GM23338 (cell line): Measurements from ENCODE around the gene FHDC1. TPM values are rescaled to one million over a fixed set of nuclear protein-coding genes. Genes with fewer than 3 reads are reported as not detected.

Experiments
- ATAC-seq: fragments of 200-7000 bp; cut with Tn5 transposase; 3 replicates; pipeline ENCODE4 v1.9.1; 2020
- DNase-seq: peaks from one replicate; pipeline ENCODE4 v3.0.0-alpha.2; 2015; ENCODE audit warnings: low spot score
- H2AFZ ChIP-seq: fragments of 200-600 bp; sonication (generic); 2 replicates; pipeline ENCODE4 v1.8.0; 2016; ENCODE audit warnings: antibody characterized with exemption, mild to moderate bottlenecking, moderate library complexity
- H3F3A ChIP-seq: fragments of 200-600 bp; sonication (generic); replicated peaks from 2 replicates; pipeline ENCODE4 v1.8.0; 2017; ENCODE audit warnings: antibody characterized with exemption, mixed run types, low read depth
- H3K27ac ChIP-seq: fragments of 200-600 bp; sonication (generic); 2 replicates; pipeline ENCODE4 v1.6.1; 2016; ENCODE audit warnings: low read depth
- H3K27me3 ChIP-seq: fragments of 200-600 bp; sonication (generic); 2 replicates; pipeline ENCODE4 v1.8.0; 2016; ENCODE audit warnings: mild to moderate bottlenecking, mixed run types, moderate library complexity; ENCODE audit not compliant: insufficient read depth
- H3K36me3 ChIP-seq: fragments of 200-600 bp; sonication (generic); 2 replicates; pipeline ENCODE4 v1.8.0; 2016; ENCODE audit warnings: mild to moderate bottlenecking; ENCODE audit not compliant: insufficient read depth
- H3K4me1 ChIP-seq: fragments of 200-600 bp; sonication (generic); 2 replicates; pipeline ENCODE4 v1.8.0; 2016; ENCODE audit warnings: mild to moderate bottlenecking, moderate library complexity; ENCODE audit not compliant: insufficient read depth
- H3K4me2 ChIP-seq: fragments of 200-600 bp; sonication (generic); 2 replicates; pipeline ENCODE4 v1.7.1; 2017; ENCODE audit warnings: mixed run types
- H3K4me3 ChIP-seq: fragments of 200-600 bp; sonication (generic); 2 replicates; pipeline ENCODE4 v1.6.1; 2016; ENCODE audit warnings: mixed run types
- H3K79me2 ChIP-seq: fragments of 200-600 bp; sonication (generic); replicated peaks from 2 replicates; pipeline ENCODE4 v1.8.0; 2017; ENCODE audit warnings: mild to moderate bottlenecking; ENCODE audit not compliant: insufficient read depth
- H3K9me2 ChIP-seq: fragments of 200-600 bp; sonication (generic); 2 replicates; pipeline ENCODE4 v1.8.0; 2017; ENCODE audit not compliant: insufficient read depth
- H4K20me1 ChIP-seq: fragments of 200-600 bp; sonication (generic); replicated peaks from 2 replicates; pipeline ENCODE4 v1.8.0; 2017; ENCODE audit warnings: mild to moderate bottlenecking; ENCODE audit not compliant: insufficient read depth
- H3K27ac Mint-ChIP-seq: 2 replicates; pipeline ENCODE4 v1.8.0; 2020; ENCODE audit warnings: inconsistent platforms, mild to moderate bottlenecking, moderate library complexity, mixed read lengths
- H3K27me3 Mint-ChIP-seq: 3 replicates; pipeline ENCODE4 v1.8.0; 2022; ENCODE audit warnings: low read depth, mild to moderate bottlenecking, moderate library complexity, mixed read lengths, inconsistent platforms; ENCODE audit not compliant: insufficient read depth, poor library complexity
- H3K36me3 Mint-ChIP-seq: 3 replicates; pipeline ENCODE4 v1.8.0; 2021; ENCODE audit warnings: low read depth, mild to moderate bottlenecking, inconsistent platforms, moderate library complexity, mixed read lengths
- H3K4me1 Mint-ChIP-seq: 3 replicates; pipeline ENCODE4 v1.8.0; 2020; ENCODE audit warnings: mild to moderate bottlenecking, inconsistent platforms, mixed read lengths
- H3K4me3 Mint-ChIP-seq: 3 replicates; pipeline ENCODE4 v1.8.0; 2021; ENCODE audit warnings: moderate library complexity, mild to moderate bottlenecking, inconsistent platforms, mixed read lengths
- H3K9me3 Mint-ChIP-seq: 3 replicates; pipeline ENCODE4 v1.8.0; 2020; ENCODE audit warnings: moderate library complexity, mild to moderate bottlenecking, inconsistent platforms, mixed read lengths
- CREB1 ChIP-seq: fragments of 250-450 bp; sonication (Bioruptor Pico); IDR thresholded peaks from 2 replicates; pipeline ENCODE4 v1.5.0; 2020; ENCODE audit warnings: low read depth, mild to moderate bottlenecking, moderate library complexity
- EZH2 ChIP-seq: fragments of 200-600 bp; sonication (generic); IDR thresholded peaks from one replicate; pipeline ENCODE4 v1.8.0; 2017; ENCODE audit warnings: antibody characterized with exemption, mild to moderate bottlenecking, low read depth; ENCODE audit not compliant: unreplicated experiment
- EZH2phosphoT487 ChIP-seq: fragments of 200-600 bp; sonication (generic); IDR thresholded peaks from one replicate; pipeline ENCODE4 v1.8.1; 2018; ENCODE audit warnings: antibody characterized with exemption; ENCODE audit not compliant: unreplicated experiment
- NANOG ChIP-seq: IDR thresholded peaks from 2 replicates; pipeline ENCODE4 v1.6.1; 2016; ENCODE audit warnings: antibody characterized with exemption, borderline replicate concordance
- POLR2AphosphoS5 ChIP-seq: IDR thresholded peaks from 2 replicates; pipeline ENCODE4 v1.6.1; 2016; ENCODE audit warnings: antibody characterized with exemption, low read depth
- ZNF331 ChIP-seq: fragments of 250-450 bp; sonication (Bioruptor Pico); IDR thresholded peaks from 2 replicates; pipeline ENCODE4 v1.5.0; 2020; ENCODE audit warnings: low read depth, mild to moderate bottlenecking, moderate library complexity
- polyA plus RNA-seq: library from polyadenylated mRNA; unstranded; fragments of >200 nt; fragmentation: Nextera tagmentation; extraction: Ambion mirVana; gene quantifications from 2 replicates; pipeline ENCODE4 v1.2.1, GENCODE V29; 2016
- total RNA-seq: library from RNA; depleted of rRNA; stranded (reverse); fragments of >200 nt; shearing (Covaris generic); gene quantifications from 2 replicates; pipeline ENCODE4 v1.2.3, GENCODE V29; 2014
- TF ChIP-seq, protein P1 (sequence below): fragments of 250-450 bp; sonication (Bioruptor Pico); IDR thresholded peaks from 2 replicates; pipeline ENCODE4 v1.5.0; 2020; ENCODE audit warnings: mild to moderate bottlenecking, moderate library complexity
- TF ChIP-seq, protein P2 (sequence below): IDR thresholded peaks from one replicate; pipeline ENCODE4 v1.6.1; 2018; ENCODE audit warnings: antibody characterized with exemption; ENCODE audit not compliant: unreplicated experiment
- TF ChIP-seq, protein P3 (sequence below): IDR thresholded peaks from 2 replicates; pipeline ENCODE4 v1.6.1; 2016; ENCODE audit warnings: antibody characterized with exemption

The FHDC1 gene
- total and polyA plus RNA-seq, 2 experiments from 2014 or later = 9.5 to 22.8 TPM

DNA sequence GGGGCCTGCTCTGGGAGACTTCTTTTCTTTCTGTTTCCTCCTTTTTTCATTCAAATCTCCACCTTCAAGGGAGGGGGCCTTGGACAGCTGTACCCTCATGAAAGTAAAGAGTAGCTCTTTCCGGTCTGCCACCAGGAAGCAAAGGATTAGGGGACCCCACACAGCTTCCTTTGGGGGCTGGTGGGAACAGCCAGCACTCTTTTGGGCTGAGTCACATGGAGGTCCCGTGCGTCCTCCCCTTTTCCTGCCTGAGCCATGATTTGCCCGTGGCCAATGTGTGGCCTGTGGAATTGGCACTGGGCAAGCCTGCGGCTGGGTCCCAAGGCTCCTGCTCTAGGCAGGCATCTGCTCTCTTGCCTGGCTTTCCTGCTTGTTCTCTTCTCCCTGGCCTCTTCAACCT, 65.5 kb downstream of the FHDC1 start (continued):
- TF ChIP-seq, protein P1, sequence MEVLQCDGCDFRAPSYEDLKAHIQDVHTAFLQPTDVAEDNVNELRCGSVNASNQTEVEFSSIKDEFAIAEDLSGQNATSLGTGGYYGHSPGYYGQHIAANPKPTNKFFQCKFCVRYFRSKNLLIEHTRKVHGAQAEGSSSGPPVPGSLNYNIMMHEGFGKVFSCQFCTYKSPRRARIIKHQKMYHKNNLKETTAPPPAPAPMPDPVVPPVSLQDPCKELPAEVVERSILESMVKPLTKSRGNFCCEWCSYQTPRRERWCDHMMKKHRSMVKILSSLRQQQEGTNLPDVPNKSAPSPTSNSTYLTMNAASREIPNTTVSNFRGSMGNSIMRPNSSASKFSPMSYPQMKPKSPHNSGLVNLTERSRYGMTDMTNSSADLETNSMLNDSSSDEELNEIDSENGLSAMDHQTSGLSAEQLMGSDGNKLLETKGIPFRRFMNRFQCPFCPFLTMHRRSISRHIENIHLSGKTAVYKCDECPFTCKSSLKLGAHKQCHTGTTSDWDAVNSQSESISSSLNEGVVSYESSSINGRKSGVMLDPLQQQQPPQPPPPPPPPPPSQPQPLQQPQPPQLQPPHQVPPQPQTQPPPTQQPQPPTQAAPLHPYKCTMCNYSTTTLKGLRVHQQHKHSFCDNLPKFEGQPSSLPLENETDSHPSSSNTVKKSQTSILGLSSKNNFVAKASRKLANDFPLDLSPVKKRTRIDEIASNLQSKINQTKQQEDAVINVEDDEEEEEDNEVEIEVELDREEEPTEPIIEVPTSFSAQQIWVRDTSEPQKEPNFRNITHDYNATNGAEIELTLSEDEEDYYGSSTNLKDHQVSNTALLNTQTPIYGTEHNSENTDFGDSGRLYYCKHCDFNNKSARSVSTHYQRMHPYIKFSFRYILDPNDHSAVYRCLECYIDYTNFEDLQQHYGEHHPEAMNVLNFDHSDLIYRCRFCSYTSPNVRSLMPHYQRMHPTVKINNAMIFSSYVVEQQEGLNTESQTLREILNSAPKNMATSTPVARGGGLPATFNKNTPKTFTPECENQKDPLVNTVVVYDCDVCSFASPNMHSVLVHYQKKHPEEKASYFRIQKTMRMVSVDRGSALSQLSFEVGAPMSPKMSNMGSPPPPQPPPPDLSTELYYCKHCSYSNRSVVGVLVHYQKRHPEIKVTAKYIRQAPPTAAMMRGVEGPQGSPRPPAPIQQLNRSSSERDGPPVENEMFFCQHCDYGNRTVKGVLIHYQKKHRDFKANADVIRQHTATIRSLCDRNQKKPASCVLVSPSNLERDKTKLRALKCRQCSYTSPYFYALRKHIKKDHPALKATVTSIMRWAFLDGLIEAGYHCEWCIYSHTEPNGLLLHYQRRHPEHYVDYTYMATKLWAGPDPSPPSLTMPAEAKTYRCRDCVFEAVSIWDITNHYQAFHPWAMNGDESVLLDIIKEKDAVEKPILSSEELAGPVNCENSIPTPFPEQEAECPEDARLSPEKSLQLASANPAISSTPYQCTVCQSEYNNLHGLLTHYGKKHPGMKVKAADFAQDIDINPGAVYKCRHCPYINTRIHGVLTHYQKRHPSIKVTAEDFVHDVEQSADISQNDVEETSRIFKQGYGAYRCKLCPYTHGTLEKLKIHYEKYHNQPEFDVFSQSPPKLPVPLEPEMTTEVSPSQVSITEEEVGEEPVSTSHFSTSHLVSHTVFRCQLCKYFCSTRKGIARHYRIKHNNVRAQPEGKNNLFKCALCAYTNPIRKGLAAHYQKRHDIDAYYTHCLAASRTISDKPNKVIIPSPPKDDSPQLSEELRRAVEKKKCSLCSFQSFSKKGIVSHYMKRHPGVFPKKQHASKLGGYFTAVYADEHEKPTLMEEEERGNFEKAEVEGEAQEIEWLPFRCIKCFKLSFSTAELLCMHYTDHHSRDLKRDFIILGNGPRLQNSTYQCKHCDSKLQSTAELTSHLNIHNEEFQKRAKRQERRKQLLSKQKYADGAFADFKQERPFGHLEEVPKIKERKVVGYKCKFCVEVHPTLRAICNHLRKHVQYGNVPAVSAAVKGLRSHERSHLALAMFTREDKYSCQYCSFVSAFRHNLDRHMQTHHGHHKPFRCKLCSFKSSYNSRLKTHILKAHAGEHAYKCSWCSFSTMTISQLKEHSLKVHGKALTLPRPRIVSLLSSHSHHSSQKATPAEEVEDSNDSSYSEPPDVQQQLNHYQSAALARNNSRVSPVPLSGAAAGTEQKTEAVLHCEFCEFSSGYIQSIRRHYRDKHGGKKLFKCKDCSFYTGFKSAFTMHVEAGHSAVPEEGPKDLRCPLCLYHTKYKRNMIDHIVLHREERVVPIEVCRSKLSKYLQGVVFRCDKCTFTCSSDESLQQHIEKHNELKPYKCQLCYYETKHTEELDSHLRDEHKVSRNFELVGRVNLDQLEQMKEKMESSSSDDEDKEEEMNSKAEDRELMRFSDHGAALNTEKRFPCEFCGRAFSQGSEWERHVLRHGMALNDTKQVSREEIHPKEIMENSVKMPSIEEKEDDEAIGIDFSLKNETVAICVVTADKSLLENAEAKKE (CRISPR knock-in tag) = no peak
- TF ChIP-seq EZH2phosphoT487 (no peak), NANOG (no peak)

DNA sequence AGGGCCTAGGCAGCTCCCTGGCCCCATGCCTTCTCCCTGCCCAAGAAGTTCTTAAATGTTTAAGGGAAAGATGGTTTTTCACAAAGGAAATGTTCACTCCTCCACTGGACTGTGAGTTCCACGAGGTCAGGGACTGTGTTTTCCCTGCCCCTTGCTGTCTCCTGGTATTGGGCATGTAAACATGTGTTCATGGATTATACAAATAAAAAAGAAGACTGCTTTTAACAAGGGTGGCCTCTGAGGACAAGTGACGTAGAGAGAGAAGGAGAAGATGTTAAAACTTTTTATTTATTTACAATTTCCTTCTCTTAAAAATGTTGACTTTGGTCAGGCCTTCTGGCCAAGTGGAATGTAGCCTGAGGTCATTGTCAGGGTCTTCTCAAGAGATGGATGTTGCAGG, 66.0 kb downstream of the FHDC1 start:
- Histone ChIP-seq H3K79me2 (no peaks in the 10 kb centered on the region), H3K4me3 (no peak overlapping the region), H3K4me1 (peaks cover 10% of the 10 kb centered on the region), H3K4me2 (no peak overlapping the region), H4K20me1 (no peaks in the 10 kb centered on the region), H3F3A (no peaks in the 10 kb centered on the region), H3K27me3 (no peaks in the 10 kb centered on the region), H3K27ac (no peak overlapping the region), H2AFZ (peak overlapping the region; percentile 89), H3K9me2 (peaks cover 3% of the 10 kb centered on the region; the same call in 1 of the 2 replicates), H3K36me3 (no peaks in the 10 kb centered on the region)
- no peaks in the 10 kb centered on the region for H3K9me3 Mint-ChIP-seq
- DNase-seq (no peak), ATAC-seq (no peak)
- H3K27ac Mint-ChIP-seq = no peak overlapping the region
- no peaks in the 10 kb centered on the region; the same call in 2 of the 3 replicates for H3K36me3 Mint-ChIP-seq
- H3K4me1 Mint-ChIP-seq = peaks cover 31% of the 10 kb centered on the region
- no peak overlapping the region; the same call in 2 of the 3 replicates for H3K4me3 Mint-ChIP-seq
- H3K27me3 Mint-ChIP-seq = peaks cover 16% of the 10 kb centered on the region
- TF ChIP-seq, protein P2, sequence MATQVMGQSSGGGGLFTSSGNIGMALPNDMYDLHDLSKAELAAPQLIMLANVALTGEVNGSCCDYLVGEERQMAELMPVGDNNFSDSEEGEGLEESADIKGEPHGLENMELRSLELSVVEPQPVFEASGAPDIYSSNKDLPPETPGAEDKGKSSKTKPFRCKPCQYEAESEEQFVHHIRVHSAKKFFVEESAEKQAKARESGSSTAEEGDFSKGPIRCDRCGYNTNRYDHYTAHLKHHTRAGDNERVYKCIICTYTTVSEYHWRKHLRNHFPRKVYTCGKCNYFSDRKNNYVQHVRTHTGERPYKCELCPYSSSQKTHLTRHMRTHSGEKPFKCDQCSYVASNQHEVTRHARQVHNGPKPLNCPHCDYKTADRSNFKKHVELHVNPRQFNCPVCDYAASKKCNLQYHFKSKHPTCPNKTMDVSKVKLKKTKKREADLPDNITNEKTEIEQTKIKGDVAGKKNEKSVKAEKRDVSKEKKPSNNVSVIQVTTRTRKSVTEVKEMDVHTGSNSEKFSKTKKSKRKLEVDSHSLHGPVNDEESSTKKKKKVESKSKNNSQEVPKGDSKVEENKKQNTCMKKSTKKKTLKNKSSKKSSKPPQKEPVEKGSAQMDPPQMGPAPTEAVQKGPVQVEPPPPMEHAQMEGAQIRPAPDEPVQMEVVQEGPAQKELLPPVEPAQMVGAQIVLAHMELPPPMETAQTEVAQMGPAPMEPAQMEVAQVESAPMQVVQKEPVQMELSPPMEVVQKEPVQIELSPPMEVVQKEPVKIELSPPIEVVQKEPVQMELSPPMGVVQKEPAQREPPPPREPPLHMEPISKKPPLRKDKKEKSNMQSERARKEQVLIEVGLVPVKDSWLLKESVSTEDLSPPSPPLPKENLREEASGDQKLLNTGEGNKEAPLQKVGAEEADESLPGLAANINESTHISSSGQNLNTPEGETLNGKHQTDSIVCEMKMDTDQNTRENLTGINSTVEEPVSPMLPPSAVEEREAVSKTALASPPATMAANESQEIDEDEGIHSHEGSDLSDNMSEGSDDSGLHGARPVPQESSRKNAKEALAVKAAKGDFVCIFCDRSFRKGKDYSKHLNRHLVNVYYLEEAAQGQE = no peak
- no peak for TF ChIP-seq ZNF331
- TF ChIP-seq CREB1 = no peak
- TF ChIP-seq EZH2phosphoT487 = no peak
- no peak for TF ChIP-seq EZH2
- TF ChIP-seq POLR2AphosphoS5 = no peak
- TF ChIP-seq, protein P3, sequence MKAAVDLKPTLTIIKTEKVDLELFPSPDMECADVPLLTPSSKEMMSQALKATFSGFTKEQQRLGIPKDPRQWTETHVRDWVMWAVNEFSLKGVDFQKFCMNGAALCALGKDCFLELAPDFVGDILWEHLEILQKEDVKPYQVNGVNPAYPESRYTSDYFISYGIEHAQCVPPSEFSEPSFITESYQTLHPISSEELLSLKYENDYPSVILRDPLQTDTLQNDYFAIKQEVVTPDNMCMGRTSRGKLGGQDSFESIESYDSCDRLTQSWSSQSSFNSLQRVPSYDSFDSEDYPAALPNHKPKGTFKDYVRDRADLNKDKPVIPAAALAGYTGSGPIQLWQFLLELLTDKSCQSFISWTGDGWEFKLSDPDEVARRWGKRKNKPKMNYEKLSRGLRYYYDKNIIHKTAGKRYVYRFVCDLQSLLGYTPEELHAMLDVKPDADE = no peak
